ENCODE measurements around the gene KCNQ1. TPM values are rescaled to one million over a fixed set of nuclear protein-coding genes. Genes with fewer than 3 reads are reported as not detected.

The KCNQ1 gene
- total RNA-seq, 1 experiment from 2014 or later = not detected

DNA sequence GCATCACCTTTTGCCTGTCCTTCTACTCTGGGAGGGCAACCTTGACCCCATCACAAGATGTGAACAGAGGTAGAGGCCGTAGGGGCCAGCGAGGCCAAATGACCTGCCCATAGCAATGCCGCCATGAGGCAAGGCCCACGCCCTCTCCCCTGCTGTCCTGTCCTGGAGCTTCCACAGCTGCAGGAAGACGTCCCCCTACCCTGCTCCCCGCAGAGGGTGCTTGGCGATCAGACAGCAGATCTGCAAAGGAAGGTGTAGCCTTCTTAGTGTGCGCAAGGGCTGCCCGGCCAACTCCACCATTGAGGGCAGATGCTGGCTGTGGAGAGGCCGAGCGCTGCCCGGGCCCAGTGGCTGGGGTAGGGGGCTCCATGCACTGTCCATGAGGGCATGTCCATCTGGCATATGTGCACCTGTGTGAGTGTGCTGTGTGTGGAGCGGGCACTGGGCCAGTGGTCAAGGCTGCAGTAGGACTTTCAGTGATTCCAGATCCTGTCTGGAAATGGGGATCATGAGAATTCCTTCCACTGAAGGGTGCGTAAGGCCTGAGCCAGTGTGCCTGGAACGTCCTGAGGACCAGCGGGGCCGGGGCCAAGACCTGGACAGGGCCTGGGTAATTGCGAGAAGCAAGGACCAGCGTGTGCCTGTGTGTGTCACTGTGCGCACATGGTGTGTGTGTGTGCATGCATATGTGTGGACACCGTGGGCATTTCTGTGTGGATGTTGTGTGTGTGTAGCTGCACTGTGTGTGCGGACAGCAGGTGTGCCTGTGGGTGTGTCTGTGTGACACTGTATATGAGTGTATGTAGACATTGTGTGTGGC lies 11.5 kb upstream of the KCNQ1 start:
- Histone ChIP-seq H3F3A (ENCODE audit: insufficient read depth, low read depth) (no peaks in the 10 kb centered on the region), H3K9me2 (ENCODE audit: insufficient read depth) (no peaks in the 10 kb centered on the region), H3K4me3 (no peak overlapping the region), H2AFZ (no peak overlapping the region), H3K27me3 (ENCODE audit: insufficient read depth, low read depth) (peaks cover 19% of the 10 kb centered on the region), H3K79me2 (ENCODE audit: low read depth) (no peaks in the 10 kb centered on the region), H3K4me2 (no peak overlapping the region), H3K36me3 (ENCODE audit: low read depth) (no peaks in the 10 kb centered on the region), H3K4me1 (replicated peaks; ENCODE audit: insufficient read depth) (no peaks in the 10 kb centered on the region), H4K20me1 (ENCODE audit: insufficient read depth) (no peaks in the 10 kb centered on the region), H3K9me3 (ENCODE audit: insufficient read depth, low read depth) (no peaks in the 10 kb centered on the region), H3K27ac (no peak overlapping the region)
- intact Hi-C loops (cut with micrococcal nuclease; ENCODE audit: unreplicated experiment) = no loop called here
- CTCF ChIA-PET = no interaction called here
- no peak for DNase-seq
- TF ChIP-seq, protein P1, sequence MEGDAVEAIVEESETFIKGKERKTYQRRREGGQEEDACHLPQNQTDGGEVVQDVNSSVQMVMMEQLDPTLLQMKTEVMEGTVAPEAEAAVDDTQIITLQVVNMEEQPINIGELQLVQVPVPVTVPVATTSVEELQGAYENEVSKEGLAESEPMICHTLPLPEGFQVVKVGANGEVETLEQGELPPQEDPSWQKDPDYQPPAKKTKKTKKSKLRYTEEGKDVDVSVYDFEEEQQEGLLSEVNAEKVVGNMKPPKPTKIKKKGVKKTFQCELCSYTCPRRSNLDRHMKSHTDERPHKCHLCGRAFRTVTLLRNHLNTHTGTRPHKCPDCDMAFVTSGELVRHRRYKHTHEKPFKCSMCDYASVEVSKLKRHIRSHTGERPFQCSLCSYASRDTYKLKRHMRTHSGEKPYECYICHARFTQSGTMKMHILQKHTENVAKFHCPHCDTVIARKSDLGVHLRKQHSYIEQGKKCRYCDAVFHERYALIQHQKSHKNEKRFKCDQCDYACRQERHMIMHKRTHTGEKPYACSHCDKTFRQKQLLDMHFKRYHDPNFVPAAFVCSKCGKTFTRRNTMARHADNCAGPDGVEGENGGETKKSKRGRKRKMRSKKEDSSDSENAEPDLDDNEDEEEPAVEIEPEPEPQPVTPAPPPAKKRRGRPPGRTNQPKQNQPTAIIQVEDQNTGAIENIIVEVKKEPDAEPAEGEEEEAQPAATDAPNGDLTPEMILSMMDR (conservative IDR thresholded peaks at IDR 0.05) = no peak
- no peak for TF ChIP-seq EZH2 (IDR thresholded peaks at IDR 0.05; ENCODE audit: low read depth)
- BruUV-seq (replicated peaks) = no TSS peak
- POLR2A ChIA-PET (ENCODE audit: unreplicated experiment) = no interaction called here

DNA sequence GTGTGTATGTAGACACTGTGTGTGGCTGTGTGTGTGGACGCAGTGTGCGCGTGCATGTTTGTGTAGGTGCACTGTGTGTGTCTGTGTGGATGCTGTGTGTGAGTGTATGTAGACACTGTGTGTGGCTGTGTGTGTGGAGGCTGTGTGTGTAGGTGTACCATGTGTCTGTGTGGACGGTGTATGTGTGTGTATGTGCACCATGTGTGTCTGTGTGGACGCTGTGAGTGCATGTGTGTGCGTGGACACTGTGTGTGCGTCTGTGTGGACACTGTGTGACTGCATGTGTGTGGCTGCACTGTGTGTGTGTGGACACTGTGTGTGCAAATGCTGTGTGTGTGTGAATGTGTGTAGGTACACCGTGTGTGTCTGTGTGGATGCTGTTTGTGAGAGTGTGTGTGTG lies 10.8 kb upstream of the KCNQ1 start:
- no peaks in the 10 kb centered on the region for H3K9me2 ChIP-seq (ENCODE audit: insufficient read depth)
- H3K79me2 ChIP-seq (ENCODE audit: low read depth) = no peaks in the 10 kb centered on the region
- H3K27ac ChIP-seq = no peak overlapping the region
- POLR2A ChIA-PET (ENCODE audit: unreplicated experiment) = no interaction called here
- no peak for DNase-seq
- no peak overlapping the region for H2AFZ ChIP-seq
- no TSS peak for BruUV-seq (replicated peaks)
- intact Hi-C loops (cut with micrococcal nuclease; ENCODE audit: unreplicated experiment) = no loop called here
- no peaks in the 10 kb centered on the region for H3K36me3 ChIP-seq (ENCODE audit: low read depth)
- CTCF ChIA-PET = no interaction called here
- no peak for TF ChIP-seq EZH2 (IDR thresholded peaks at IDR 0.05; ENCODE audit: low read depth)
- TF ChIP-seq, protein P1 (conservative IDR thresholded peaks at IDR 0.05) = no peak
- H3K4me2 ChIP-seq = no peak overlapping the region
- no peaks in the 10 kb centered on the region for H3K4me1 ChIP-seq (replicated peaks; ENCODE audit: insufficient read depth)
- no peaks in the 10 kb centered on the region for H3F3A ChIP-seq (ENCODE audit: insufficient read depth, low read depth)
- no peaks in the 10 kb centered on the region for H4K20me1 ChIP-seq (ENCODE audit: insufficient read depth)
- H3K4me3 ChIP-seq = no peak overlapping the region
- H3K27me3 ChIP-seq (ENCODE audit: insufficient read depth, low read depth) = peaks cover 22% of the 10 kb centered on the region
- H3K9me3 ChIP-seq (ENCODE audit: insufficient read depth, low read depth) = no peaks in the 10 kb centered on the region

DNA sequence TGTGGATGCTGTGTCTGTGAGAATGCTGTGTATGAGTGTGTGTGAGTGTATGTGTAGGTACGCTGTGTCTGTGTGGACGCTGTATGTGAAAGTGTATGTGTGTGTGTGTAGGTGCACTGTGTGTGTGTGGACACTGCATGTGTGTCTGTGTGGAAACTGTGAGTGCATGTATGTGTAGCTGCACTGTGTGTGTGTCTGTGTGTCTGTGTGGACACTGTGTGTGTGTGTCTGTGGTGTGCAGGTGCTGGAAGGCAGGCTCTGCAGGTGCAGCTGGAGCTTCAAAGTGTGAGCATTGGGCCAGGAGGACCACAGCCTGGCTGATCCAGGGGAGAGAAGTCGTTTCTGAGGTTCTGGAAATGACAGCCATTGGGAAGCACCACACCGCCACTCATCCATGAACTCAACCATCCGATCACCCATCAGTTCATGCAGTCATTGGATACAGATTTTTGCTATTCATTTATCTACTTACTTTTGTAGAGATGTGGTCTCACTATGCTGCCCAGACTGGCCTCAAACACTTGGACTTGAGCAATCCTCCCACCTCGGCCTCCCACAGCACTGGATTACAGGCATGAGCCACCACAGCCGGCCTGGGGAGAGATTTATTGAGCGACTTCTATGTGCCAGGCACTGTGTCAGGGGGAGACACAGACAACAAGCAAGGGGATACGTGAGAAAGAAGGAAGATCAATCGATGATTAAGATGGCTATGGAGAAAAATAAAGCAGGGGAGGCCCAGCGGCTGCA lies 10.1 kb upstream of the KCNQ1 start:
- H3K27me3 ChIP-seq (ENCODE audit: insufficient read depth, low read depth) = peaks cover 24% of the 10 kb centered on the region
- CTCF ChIA-PET = no interaction called here

More for the DNA sequence above, 10.1 kb upstream of the KCNQ1 start:
- Histone ChIP-seq H3F3A (ENCODE audit: insufficient read depth, low read depth) (no peaks in the 10 kb centered on the region), H3K36me3 (ENCODE audit: low read depth) (no peaks in the 10 kb centered on the region), H3K27ac (no peak overlapping the region), H3K9me2 (ENCODE audit: insufficient read depth) (no peaks in the 10 kb centered on the region), H3K79me2 (ENCODE audit: low read depth) (no peaks in the 10 kb centered on the region), H4K20me1 (ENCODE audit: insufficient read depth) (no peaks in the 10 kb centered on the region), H3K4me1 (replicated peaks; ENCODE audit: insufficient read depth) (no peaks in the 10 kb centered on the region), H3K9me3 (ENCODE audit: insufficient read depth, low read depth) (no peaks in the 10 kb centered on the region), H2AFZ (no peak overlapping the region), H3K4me2 (no peak overlapping the region), H3K4me3 (no peak overlapping the region)
- intact Hi-C loops (cut with micrococcal nuclease; ENCODE audit: unreplicated experiment) = no loop called here
- no peak for TF ChIP-seq EZH2 (IDR thresholded peaks at IDR 0.05; ENCODE audit: low read depth)
- TF ChIP-seq, protein P1 (conservative IDR thresholded peaks at IDR 0.05) = no peak
- BruUV-seq (replicated peaks) = no TSS peak
- DNase-seq = no peak
- POLR2A ChIA-PET (ENCODE audit: unreplicated experiment) = no interaction called here
